Measurements from ENCODE around the gene CASP2.

The CASP2 gene

GRCh38 chr7:143252006-143252405 is 36.1 kb upstream of the CASP2 start:
- no peaks in the 10 kb centered on the region for H3K79me2 ChIP-seq (ENCODE audit: low read length)
- H2AFZ ChIP-seq (ENCODE audit: low read depth, low read length), result no peak overlapping the region
- no peak overlapping the region for H3K4me2 ChIP-seq (ENCODE audit: low read length)
- H3K36me3 ChIP-seq (replicated peaks; ENCODE audit: low read depth, low read length), result no peaks in the 10 kb centered on the region
- no peaks in the 10 kb centered on the region for H3K27me3 ChIP-seq (ENCODE audit: low read depth, low read length)
- no peak overlapping the region for H3K9ac ChIP-seq (ENCODE audit: low read length)
- TF ChIP-seq EZH2phosphoT487 (IDR thresholded peaks at IDR 0.05; ENCODE audit: low read depth) (no peak), CTCF (IDR thresholded peaks at IDR 0.05; ENCODE audit: low read depth, low read length) (no peak)
- H3K4me3 ChIP-seq (ENCODE audit: low read length), result no peak overlapping the region
- H3K9me3 ChIP-seq (ENCODE audit: insufficient read depth, low read length), result no peaks in the 10 kb centered on the region
- H3K27ac ChIP-seq (ENCODE audit: low read length), result no peak overlapping the region
- H3K4me1 ChIP-seq (ENCODE audit: low read length), result peaks cover 12% of the 10 kb centered on the region
- H4K20me1 ChIP-seq (ENCODE audit: insufficient read depth, low read length), result no peaks in the 10 kb centered on the region

- no peak overlapping the region for H3K4me3 ChIP-seq (ENCODE audit: low read length)
- no peak overlapping the region for H3K27ac ChIP-seq (ENCODE audit: low read length)
- H3K36me3 ChIP-seq (replicated peaks; ENCODE audit: low read depth, low read length), result no peaks in the 10 kb centered on the region
- no peaks in the 10 kb centered on the region for H3K9me3 ChIP-seq (ENCODE audit: insufficient read depth, low read length)
- no peaks in the 10 kb centered on the region for H3K27me3 ChIP-seq (ENCODE audit: low read depth, low read length)
- H3K4me1 ChIP-seq (ENCODE audit: low read length), result peaks cover 25% of the 10 kb centered on the region
- no peaks in the 10 kb centered on the region for H4K20me1 ChIP-seq (ENCODE audit: insufficient read depth, low read length)
- no peaks in the 10 kb centered on the region for H3K79me2 ChIP-seq (ENCODE audit: low read length)
- H2AFZ ChIP-seq (ENCODE audit: low read depth, low read length), result no peak overlapping the region
- H3K9ac ChIP-seq (ENCODE audit: low read length), result no peak overlapping the region
- TF ChIP-seq EZH2phosphoT487 (IDR thresholded peaks at IDR 0.05; ENCODE audit: low read depth), result no peak
- TF ChIP-seq CTCF (IDR thresholded peaks at IDR 0.05; ENCODE audit: low read depth, low read length), result no peak
- H3K4me2 ChIP-seq (ENCODE audit: low read length), result no peak overlapping the region
These were observed 32.6 kb upstream of the CASP2 start for GRCh38 chr7:143255564-143255963.

GRCh38 chr7:143256325-143256724 is 31.8 kb upstream of the CASP2 start:
- no peak overlapping the region for H3K27ac ChIP-seq (ENCODE audit: low read length)
- H3K4me1 ChIP-seq (ENCODE audit: low read length), result peaks cover 25% of the 10 kb centered on the region
- H3K4me3 ChIP-seq (ENCODE audit: low read length), result no peak overlapping the region
- no peak overlapping the region for H2AFZ ChIP-seq (ENCODE audit: low read depth, low read length)
- H3K9me3 ChIP-seq (ENCODE audit: insufficient read depth, low read length), result no peaks in the 10 kb centered on the region
- TF ChIP-seq EZH2phosphoT487 (IDR thresholded peaks at IDR 0.05; ENCODE audit: low read depth) (no peak), CTCF (IDR thresholded peaks at IDR 0.05; ENCODE audit: low read depth, low read length) (no peak)
- H3K9ac ChIP-seq (ENCODE audit: low read length), result no peak overlapping the region
- no peaks in the 10 kb centered on the region for H3K27me3 ChIP-seq (ENCODE audit: low read depth, low read length)
- H3K4me2 ChIP-seq (ENCODE audit: low read length), result no peak overlapping the region
- H3K36me3 ChIP-seq (replicated peaks; ENCODE audit: low read depth, low read length), result no peaks in the 10 kb centered on the region
- H4K20me1 ChIP-seq (ENCODE audit: insufficient read depth, low read length), result no peaks in the 10 kb centered on the region
- H3K79me2 ChIP-seq (ENCODE audit: low read length), result no peaks in the 10 kb centered on the region

- peak overlapping the region; percentile 37 for H3K4me2 ChIP-seq (ENCODE audit: low read length)
- no peaks in the 10 kb centered on the region for H3K27me3 ChIP-seq (ENCODE audit: low read depth, low read length)
- no peak overlapping the region for H3K4me3 ChIP-seq (ENCODE audit: low read length)
- H3K36me3 ChIP-seq (replicated peaks; ENCODE audit: low read depth, low read length), result no peaks in the 10 kb centered on the region
- H3K9me3 ChIP-seq (ENCODE audit: insufficient read depth, low read length), result no peaks in the 10 kb centered on the region
- TF ChIP-seq CTCF (IDR thresholded peaks at IDR 0.05; ENCODE audit: low read depth, low read length), result no peak
- TF ChIP-seq EZH2phosphoT487 (IDR thresholded peaks at IDR 0.05; ENCODE audit: low read depth), result no peak
- H3K27ac ChIP-seq (ENCODE audit: low read length), result no peak overlapping the region
- no peaks in the 10 kb centered on the region for H4K20me1 ChIP-seq (ENCODE audit: insufficient read depth, low read length)
- peaks cover 24% of the 10 kb centered on the region for H3K4me1 ChIP-seq (ENCODE audit: low read length)
- no peak overlapping the region for H2AFZ ChIP-seq (ENCODE audit: low read depth, low read length)
- H3K79me2 ChIP-seq (ENCODE audit: low read length), result no peaks in the 10 kb centered on the region
- no peak overlapping the region for H3K9ac ChIP-seq (ENCODE audit: low read length)
These were observed 31.2 kb upstream of the CASP2 start for GRCh38 chr7:143256932-143257331.
